KBM-7 (cell line): Measurements from ENCODE around the gene OTUD4.
"Not testable (repeated sequence)": the region's sequence is repeated elsewhere in the genome, so short reads cannot be mapped to it uniquely, and the experiment has no call there.

Experiments
- DNase-seq: peaks from one replicate; pipeline ENCODE4 v3.0.0-alpha.2; 2015
- in situ Hi-C: fragments of 300-500 bp; cut with MboI; formaldehyde crosslinking; loops from 2 replicates; pipeline ENCODE4 v1.14.3; 2020; ENCODE audit warnings: low sequenced_read_pairs, low pct_unique_long_range_greater_than_20kb, mixed read lengths

The OTUD4 gene

GRCh38 chr4:145136219-145136618 is 44.2 kb downstream of the OTUD4 start:
- DNase-seq, in situ Hi-C loops: not testable (repeated sequence)

DNA sequence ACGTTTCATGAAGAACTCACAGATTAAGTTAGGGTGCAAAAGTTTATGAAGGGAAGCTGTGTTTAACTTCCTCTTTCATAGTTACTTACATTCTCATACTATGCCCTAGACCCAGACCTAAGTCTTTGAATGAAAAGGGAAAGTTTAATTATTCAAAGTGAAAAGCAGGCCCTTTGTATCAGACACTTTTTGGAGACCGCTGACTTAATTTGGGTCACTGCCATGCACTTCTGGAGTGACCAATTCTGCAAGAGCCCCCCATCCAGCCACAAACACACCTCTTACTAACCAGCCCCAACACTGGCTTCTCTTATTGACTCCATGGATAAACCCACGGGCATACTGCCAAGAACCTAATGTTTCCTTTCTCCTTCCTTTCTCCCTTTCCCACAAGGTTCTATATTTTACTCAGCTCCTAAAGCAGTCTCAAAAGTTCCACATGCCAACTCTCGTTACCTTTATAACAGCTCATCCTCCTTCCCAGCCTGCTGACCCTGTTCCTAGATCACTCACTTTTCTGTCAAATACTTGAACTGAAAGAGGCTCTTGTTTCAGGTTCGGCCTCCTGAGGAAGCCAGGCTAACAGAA is 47.8 kb downstream of the OTUD4 start:
- DNase-seq, result peak; percentile 77
- in situ Hi-C loops, result no loop called here

- DNase-seq, result peak; percentile 12
- in situ Hi-C loops, result no loop called here
Observed at GRCh38 chr4:145131848-145132247, 48.5 kb downstream of the OTUD4 start.

DNA sequence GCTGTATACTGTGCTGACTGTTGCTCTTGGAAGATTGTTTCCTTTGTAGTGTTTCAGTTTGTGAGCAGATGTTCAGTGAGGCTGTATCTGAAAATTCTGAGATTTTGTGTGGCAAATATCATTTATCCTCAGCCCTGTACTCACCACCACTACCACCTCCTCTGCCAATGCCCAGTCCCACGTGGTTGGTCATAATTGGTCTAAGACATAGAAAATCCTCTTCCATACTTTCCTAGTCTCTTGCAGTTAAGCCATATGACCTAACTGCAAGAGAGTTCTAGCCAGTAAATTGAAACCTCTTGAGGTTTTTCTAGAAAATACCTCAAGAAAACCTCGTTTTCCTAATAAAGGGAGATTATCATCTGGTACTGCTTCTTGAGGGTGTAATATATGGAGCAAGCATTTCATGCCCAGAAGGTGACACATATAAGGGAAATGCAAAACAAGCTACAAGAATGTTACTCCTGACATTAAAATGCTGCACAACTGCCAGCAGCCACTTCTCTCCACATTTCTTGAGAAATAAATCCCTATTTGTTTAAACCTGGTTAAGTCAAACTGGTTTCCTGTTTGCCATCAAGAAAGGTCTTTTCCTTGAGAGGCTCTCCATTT is 49.5 kb downstream of the OTUD4 start:
- in situ Hi-C loops, result no loop called here

GRCh38 chr4:145130130-145130529 is 50.3 kb downstream of the OTUD4 start:
- in situ Hi-C loops, result no loop called here
- DNase-seq, result no peak

More for the DNA sequence above, 49.5 kb downstream of the OTUD4 start:
- DNase-seq, result peak; percentile 19

GRCh38 chr4:145125396-145125795 is 55.0 kb downstream of the OTUD4 start:
- DNase-seq, result no peak
- in situ Hi-C loops, result no loop called here

GRCh38 chr4:145108128-145108527 is 72.3 kb downstream of the OTUD4 start:
- no peak for DNase-seq
- in situ Hi-C loops, result no loop called here

DNA sequence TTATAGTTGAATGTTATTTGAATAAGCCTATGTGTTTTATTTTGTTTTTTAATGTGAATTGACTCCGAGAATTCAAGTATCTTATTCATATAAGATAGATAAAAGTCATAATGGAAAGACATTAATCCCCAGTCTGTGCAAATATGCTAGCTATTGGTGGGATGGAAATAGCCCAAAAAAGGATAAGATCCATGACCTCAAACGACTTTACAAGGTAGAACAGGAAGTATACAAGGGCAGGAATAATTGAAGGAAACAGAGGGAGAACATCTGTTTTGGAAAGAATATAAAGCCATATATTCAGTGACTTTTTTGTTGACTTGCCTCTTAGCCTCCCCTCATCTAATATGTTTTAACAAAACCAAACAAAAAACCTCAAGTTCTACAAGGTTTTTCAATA is 73.3 kb downstream of the OTUD4 start:
- DNase-seq, result peak; percentile 26
- in situ Hi-C loops, result no loop called here

DNA sequence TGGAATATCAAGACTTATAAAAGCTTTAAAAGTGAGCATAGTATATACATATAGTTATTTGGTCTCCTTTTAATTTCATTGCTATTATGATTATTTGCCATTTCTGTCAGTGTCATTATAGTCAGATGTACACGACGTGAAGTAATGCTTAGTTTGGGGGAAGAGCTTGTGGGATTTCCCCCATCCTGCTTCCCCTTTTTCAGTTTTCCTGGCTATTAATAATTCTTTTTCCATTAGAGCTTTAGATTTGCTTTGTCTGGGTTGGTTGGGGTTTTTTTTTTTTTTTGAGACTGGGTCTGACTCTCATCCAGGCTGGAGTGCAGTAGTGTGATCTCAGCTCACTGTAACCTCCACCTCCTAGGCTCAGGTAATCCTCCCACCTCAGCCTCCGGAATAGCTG is 76.9 kb downstream of the OTUD4 start:
- no peak for DNase-seq
- in situ Hi-C loops, result no loop called here

- no peak for DNase-seq
- in situ Hi-C loops, result no loop called here
Observed at GRCh38 chr4:145102619-145103018, 77.8 kb downstream of the OTUD4 start.

- in situ Hi-C loops, result no loop called here
- DNase-seq, result no peak
Observed at GRCh38 chr4:145101091-145101490, 79.3 kb downstream of the OTUD4 start.

GRCh38 chr4:145099653-145100052 is 80.7 kb downstream of the OTUD4 start:
- in situ Hi-C loops, result no loop called here
- peak; percentile 48 for DNase-seq

GRCh38 chr4:145098675-145099037 is 81.7 kb downstream of the OTUD4 start:
- in situ Hi-C loops, result no loop called here
- no peak for DNase-seq

DNA sequence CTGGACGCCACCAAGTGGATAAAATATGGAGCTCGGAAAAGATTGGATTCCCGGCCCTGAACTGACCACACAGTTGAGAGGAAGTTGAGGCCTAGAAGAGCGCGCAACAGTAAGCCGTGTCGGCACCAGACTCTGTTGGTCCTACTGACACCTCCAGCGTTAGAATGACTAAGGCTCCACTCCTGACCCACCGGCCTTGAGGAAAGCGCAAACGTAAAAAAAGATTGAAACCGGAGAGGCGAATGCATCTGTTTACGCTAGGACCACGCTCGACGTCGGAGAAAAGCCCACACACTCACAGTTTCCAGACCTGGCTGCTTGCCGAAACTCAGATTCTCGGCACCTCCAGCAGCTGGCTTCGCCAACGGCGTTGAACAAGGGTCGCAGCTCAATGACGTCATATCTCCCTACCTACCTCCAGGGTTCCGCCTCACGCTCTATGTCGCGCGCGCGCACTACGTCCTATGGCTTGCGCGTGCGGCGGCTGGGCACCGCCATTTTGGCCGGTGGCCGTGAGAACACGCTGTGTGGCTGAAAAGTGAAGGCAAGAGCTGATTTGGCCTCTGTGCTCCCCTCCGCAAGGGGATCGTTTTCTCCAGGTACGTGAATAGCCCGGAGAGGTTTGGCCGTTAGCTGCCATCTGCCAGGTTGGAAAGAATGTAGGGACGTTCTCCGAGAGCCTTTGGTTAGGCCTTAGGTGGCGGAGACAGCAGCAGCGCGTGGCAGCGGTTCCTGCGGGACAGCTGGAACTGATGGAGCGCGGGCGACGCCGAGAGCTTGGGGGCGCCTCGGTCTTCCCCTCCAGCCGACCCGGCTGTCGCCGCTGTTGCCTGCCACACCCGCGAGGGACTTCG is 82.3 kb downstream of the OTUD4 start, which contains the start of the genes ABCE1 and ANAPC10:
Gene ABCE1, plus strand, starts transcription at position 491 of the 854 bp plus-strand sequence. CDS start 6,102 bp downstream, outside the sequence.
Gene ANAPC10, minus strand, starts transcription at position 376 of the 854 bp plus-strand sequence. CDS start 2,097 bp downstream, outside the sequence.
- peak; percentile 95 for DNase-seq
- in situ Hi-C loops, result no loop called here

DNA sequence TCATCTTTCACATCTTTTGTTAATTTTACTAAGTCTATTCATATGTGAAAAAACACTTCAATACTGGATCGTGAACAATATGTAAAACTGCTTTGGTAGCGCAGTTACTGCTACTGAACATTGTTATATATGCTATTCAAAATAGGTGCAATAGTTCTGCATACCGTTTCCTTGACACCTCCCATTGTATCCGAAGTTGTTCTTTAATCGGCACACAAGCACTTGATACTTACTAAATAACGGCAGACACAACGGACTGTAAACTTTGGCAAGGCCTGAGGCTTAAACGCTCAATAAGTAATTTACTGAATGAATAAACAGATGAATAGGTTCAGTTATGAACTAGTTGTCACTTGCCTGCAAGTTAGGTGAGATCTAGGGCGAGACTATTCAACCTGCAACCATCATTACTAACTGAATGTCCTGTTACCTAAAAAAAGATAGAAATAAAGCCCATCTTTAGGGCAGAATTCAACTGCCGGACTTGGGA is 83.0 kb downstream of the OTUD4 start:
- in situ Hi-C loops, result no loop called here
- no peak for DNase-seq

GRCh38 chr4:145093638-145094037 is 86.8 kb downstream of the OTUD4 start:
- DNase-seq, result no peak
- in situ Hi-C loops, result no loop called here

DNA sequence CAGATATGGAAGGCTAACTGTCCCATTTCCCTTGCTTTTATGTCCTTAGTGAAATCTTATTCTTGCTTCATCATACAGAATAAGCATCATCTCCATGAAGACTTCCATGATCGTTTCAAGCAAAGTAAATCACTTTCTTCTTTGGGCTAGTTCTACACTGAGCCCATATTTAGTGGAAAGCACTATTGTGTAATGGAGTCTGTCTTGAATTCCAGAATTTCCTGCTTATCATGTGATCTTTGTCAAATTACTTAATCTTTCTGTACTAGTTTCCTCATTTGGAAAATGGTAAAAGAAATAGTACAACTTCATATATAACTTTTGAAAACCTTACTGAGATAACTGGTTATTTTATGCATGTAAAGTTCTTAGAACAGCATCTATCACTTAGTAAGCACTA is 90.0 kb downstream of the OTUD4 start:
- in situ Hi-C loops, result no loop called here
- no peak for DNase-seq

GRCh38 chr4:145083891-145084605 is 96.3 kb downstream of the OTUD4 start:
- in situ Hi-C loops, result no loop called here
- no peak for DNase-seq
